HG02610 (cell line): ENCODE results near the gene ATF6B.

Experiments
- ATAC-seq: cut with Tn5 transposase; IDR thresholded peaks from one replicate; pipeline ENCODE4 v1.9.1; 2021; ENCODE audit warnings: mild to moderate bottlenecking, moderate library complexity; ENCODE audit not compliant: unreplicated experiment

ATF6B gene

DNA sequence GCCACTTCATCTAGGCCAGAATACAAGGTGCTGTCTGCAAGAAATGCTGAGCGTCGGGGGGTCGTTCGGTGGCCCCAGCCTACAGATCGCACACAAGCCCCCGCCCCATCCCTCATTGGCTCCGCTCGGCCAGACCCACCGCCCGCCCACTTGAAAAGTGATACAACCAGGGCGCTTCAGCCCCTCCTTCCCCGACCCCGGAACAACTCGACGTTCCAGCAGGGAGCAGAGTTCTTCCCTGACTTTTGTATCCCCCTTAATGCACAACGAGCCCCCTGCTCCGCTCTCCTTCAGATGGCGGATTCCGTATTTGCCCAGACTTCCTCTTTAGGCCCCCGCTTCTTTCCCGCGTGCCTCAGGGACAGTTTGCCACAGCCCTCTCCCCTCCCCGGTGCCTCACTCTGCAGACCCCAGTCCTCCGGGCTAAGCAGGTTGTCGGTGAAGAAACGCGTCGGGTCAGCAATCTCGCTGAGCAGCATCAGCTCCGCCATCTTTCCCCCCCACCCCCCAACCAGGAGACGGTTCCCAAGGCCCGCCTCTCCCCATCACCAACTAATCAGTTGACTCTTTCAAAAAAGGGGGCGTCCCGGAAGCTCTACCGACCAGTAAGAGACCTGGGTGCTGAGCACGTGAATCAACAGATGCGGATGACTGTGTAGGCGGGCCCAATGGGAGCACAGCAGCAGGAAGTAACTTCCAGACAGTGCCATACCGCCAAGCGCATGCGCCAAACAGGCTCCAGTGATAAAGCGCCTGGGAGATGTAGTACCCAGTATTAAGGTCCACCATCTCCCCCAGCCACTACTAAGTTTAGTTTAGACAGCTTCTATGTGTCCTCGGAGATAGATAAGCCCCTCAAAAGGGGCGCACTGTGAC lies at the start of gene ATF6B:
ATF6B (minus strand) TSS at position 530 of the 876 bp plus-strand sequence; CDS start at position 491, 39 bp downstream.
- ATAC-seq: peak; percentile 87

DNA sequence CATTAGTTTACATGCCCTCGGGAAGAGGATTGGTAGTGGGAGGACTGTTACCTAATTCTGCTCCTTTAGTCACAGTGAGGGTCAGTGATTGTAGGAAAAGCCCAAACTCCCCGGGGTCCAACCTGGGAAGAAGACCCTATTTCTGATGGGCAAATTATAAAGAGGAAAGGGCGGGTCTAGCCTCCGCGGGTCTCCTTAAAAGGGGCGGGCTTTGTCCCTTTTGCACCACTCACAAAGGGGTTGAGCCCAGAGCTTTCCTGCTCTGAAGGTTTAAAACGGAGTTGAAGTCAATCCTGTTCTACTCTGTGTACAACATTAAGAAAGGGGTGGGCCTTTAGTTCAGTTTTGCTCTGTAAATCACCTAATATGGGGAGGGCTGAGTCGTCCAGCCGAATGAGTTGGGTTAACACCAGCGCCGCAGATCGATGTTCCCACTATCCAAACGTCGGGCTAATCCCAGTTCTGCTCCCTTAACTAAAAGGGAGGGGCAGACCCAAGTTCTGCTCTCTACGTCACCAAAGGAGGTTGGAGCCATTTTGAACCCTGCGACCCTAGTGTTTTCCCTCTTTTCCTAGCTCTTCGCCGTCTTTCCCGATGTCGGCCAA lies 49.2 kb upstream of the ATF6B start:
- no peak for ATAC-seq

DNA sequence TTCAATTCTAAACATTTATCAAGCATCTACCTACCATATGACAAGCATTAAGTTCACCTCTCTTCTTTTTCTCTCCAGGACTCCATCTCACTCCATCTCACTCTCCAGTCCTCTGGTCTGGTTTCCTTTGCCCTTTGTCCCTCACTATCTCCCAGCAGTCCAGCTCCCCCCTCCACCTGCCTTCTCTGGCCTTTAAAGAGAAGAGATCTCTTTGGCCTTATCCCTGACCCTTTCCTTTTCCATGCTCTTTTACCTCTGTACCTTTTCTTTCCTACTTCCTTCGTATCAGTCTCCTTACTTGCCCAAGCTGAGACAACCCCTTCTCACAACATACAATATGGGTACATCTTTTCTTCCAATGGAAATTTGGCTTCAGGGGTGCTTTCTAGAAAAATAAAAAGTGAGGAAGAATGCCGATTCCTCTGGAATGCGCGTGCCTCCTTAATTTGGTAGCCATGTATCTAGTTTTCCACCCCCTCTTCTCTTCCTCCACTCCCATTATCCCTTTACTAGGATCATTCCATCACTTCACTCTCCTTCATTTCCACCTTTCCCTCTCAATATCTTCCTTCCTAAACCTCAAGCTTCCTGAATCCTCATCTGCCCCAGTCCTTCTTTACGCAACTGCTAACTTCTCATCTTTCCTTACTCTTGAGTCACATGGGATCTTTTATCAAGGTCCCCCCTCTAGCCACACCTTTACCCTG lies 48.6 kb upstream of the ATF6B start:
- no peak for ATAC-seq

DNA sequence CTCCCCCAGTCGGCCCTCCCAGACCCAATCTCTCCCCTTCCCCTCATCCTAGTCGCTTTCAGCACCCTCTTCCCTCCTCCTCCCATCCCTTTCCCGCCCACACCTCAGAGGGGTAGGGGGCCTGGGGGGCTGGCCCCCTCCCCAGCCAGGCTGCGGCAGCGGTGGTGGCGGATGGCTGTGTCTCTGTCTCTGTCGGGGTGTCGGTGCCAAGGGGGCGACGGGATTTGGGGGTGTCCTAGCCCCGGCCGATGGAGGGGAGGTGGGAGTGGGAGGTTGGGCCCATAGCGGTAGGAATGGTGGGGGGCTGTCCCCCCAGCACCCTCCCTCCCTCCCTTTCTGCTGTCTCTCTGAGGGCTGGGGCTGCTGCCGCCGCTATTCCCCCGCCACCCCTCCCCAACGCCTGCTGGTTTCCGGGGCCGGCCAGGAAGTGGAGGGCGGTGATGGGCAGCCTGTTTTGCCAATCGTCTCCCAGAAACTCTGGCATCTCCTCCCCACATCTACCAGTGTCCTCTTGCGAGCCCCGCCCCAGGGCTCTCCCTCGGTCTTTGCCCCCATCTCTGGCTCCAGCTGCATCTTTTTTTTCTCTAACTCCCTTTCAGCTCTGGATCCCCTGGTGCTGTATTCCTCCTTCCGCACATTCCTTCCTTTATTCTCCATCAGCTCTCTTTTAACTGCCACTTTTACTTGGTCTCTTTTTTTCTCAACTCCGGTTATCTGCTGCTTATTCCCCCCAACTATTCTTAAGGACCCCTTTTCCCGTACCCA lies 47.8 kb upstream of the ATF6B start, which contains the start of gene AGPAT1:
AGPAT1 (minus strand) TSS at position 374 of the 765 bp plus-strand sequence. CDS start 4,588 bp downstream, outside the sequence.
- ATAC-seq: peak; percentile 48

DNA sequence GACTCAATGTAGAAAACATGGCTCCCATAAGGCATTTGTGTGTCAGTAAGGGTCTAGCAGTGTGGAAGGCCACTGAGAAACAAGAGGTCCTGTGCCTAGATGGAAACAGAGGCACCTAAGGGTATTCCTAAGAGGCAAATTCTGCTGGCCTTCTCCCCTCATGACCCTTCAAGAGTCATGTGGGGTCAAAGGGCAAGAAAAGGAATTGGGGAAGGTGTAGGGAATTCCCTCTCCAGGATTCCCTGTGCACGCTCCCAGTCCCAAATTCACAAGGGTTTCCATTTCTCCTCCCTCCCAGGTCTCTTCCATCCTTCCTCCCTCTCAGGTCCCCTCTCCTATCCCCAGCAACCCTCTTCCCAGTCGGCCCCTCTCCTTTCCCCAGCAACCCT lies 47.3 kb upstream of the ATF6B start:
- ATAC-seq: no peak

DNA sequence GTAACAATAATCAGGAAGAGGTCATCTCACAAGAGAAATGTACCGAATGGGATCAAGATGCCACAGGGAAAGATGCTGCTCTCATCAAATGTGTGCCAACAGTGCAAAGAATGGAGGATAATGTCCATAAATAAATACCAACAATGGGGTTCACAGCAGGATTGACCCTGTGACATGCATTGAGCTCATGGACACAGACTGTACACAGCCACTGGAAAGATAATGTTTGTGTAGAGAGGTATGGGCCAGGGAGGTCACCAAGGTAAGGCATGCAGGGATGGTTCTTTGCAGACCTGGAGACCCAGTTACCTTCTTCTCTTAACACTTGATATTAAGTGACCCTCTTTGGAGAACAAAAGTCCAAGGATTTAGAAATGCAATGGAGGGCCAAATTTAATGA lies 46.4 kb upstream of the ATF6B start:
- ATAC-seq: no peak

DNA sequence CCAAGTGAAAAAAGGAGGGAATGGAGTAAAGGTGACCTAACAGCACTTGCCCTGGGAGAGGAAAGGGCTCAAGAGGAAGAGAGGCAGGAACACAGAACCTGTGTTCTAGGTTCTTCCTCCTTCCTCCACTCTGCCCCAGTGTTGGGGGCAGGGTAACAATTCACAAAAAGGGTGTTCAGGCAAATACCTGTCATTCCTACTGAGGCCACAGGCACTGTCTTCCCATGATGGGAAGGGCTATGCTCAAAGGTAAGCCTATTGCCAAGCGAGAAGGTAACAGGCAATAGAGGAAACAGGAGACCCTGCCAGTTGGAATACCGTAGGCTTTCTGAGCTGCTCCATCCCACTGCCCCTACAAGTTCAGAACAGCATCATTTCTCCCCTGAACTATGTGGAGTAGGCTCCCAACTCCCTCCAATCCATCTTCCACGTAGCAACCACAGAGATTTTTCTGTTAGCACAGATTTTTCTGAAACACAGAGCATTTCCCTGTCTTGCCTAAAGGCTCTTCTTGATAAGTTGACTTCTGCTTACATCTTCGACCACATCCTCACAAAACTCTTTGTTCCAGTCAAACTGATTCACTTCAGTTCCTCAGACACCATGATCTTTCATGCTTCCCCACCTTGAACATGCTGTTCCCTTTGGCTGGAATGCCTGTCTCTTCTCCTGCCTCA lies 45.1 kb upstream of the ATF6B start:
- ATAC-seq: no peak

DNA sequence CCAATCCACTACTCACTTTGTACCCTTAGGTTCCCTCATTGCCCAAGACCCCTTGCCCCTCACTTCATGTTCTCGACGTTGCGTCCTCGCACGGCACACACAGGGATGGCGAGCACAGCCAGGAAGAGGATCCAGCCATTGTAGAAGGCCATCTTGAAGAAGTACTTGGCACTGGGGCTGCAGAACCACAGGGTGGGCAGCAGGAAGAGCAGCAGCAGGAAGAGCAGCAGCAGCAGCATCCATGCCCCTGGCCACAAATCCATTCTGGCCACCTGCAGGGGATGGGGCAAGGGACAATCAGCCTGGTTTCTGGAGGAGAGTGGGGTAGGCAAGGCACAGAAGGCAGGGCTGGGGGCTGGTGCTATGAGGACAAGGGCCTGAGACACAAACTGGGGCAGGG lies 43.2 kb upstream of the ATF6B start:
- ATAC-seq: no peak

DNA sequence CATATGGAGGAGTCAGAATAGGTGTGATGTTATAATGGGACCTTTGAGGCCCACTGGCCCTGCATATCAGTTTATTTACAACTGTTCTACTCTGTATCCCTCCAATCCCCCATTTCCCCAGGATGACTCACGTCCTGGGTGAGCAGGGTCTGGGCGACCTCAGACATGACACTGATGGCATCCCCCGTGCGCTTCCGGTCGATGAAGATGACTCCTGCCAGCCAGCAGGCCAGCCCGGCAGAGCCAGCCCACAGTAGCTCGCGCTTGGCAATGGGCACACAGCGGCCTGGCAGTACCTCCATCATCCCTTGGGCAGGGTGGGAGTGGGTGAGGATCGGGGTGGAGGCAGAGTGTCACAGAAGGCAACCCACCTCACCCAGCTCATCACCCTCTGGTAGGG lies 42.2 kb upstream of the ATF6B start:
- ATAC-seq: no peak

DNA sequence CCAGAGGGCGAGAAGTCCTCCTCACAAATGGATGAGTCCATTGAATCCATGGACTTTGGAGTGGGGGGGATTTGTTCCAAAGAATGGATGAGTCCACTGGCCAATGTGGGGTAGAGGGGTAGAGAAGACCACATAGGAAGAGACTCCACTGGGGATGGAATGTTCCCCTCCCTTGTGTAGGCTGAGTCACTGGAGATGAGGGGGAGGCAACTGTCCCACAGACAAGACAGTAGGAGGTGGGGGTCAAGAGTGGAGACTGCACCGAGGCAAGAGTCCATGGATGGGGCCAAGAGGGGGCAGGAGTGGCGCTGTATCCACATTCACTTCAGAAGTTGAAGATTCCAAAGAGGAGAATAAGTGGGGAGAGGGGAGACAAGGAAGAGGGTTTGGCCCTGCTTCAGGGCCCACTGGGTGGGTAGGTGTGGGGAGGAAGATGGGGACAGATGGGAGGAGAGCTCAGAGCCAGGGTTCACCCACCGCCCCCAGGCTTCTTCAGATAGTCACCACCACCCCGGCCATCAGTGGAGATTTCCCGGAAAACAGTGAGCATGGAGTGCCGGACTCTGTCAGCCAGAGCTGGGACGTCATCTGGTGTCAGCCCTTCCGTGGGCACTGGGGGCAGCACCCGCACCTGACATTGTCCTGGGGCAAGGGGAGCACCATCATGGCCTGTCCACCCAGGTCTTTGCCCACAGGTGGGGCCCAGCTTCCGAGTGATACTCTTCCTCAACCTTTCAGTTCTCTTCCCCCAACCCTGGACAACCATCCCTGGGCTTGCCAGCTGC lies 41.0 kb upstream of the ATF6B start:
- ATAC-seq: no peak

DNA sequence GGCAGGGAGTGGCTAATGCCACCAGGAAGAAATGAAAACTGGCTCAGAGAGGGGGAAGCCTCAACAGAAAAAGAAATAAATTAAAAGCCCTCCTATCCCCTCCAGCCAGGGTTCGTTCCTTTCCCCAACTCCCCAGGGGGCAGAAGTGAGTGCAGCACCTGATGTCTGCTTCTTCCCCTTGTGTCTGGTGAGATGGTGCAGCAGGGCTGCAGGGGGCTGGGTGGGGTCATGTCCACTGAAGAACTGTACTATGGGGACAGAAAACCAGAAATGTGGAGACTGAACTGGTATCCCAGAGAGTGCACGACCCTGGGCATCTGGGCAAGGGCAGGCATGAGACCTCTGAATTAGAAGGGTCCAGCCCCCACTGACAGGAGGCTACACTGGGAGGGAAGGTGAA lies 40.3 kb upstream of the ATF6B start:
- ATAC-seq: no peak

DNA sequence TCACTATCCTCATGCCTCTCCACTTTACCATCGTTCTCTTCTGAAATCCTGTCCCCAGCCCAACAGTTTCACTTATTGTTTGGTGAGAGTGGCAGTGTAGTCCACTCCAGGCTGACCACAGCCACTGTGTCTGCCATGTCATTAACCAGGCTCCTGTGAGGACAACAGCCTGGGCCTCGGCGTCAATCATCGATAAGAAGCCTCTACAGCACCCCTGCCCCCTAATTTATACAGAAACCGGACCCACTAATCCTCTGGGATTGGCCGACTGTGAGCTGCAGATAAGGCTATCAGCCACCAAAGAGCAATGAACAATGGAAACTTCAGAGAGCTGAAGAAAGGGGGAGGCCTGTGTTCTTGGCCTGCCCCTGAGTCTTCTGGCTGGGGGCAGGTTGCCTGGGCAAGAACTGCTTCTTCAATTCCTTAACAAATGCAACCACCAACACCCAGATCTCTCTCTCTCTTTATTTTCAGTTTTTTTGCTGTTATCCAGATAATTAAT lies 39.8 kb upstream of the ATF6B start:
- no peak for ATAC-seq

DNA sequence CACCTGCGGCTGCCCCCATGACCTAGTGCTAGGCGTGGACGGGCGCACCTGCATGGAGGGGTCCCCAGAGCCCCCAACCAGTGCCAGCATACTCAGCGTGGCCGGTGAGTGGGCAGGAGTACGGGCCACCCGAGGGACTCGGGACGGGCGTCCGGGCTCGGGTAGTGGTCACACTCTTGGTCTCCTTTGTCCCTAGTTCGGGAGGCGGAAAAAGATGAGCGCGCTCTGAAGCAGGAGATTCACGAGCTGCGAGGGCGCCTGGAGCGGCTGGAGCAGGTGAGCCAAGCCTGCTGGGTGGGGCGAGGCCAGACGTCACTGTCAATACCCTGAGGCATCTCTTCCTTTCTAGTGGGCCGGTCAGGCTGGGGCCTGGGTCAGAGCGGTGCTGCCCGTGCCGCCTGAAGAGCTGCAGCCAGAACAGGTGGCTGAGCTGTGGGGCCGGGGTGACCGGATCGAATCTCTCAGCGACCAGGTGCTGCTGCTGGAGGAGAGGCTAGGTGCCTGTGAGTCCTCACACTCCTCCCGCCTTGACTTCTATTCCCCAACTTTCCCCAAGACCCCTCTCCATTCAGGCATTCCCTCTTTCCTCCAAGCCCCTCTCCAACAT lies 39.2 kb upstream of the ATF6B start:
- ATAC-seq: no peak

DNA sequence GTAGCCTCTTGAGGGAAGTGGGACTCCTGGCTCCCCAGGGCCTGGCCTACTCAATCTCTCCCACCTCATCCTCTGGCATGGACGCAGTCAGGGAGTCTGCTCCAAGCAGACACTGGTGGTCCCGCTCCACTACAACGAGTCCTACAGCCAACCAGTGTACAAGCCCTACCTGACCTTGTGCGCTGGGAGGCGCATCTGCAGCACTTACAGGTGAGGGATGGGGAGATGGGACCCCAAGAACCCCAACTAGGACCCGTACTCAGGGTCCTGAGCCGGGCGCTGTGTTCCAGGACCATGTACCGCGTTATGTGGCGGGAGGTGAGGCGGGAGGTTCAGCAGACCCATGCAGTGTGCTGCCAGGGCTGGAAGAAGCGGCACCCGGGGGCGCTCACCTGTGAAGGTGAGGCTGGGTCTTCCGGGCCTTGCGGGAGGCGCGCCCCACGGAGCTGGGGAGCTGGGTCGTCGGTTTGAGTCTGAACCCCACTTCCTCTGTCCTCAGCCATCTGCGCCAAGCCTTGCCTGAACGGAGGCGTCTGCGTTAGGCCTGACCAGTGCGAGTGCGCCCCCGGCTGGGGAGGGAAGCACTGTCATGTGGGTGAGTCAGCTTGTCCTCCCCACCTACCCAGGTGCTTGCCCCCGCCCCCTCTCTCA lies 38.5 kb upstream of the ATF6B start:
- ATAC-seq: no peak

DNA sequence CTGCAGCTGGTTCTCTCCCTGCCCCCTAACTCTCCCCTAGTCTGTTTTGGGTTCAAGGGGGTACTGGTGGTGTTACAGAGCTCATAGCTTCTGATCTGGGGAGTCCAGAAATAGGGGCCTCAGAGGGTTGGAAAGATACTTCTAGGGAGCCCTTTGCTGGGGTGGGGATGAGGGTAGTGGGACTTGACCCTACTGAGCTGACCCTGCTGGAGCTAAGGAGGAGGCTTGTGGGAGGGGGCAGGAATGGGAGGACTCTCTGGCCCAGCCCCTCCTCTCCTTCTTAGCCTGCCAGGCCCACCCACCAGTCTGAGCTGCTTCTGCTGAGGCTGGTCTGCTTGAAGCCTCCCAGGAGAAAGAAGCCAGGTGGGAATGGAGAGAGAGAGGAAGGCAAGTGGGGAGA lies 36.2 kb upstream of the ATF6B start, which contains the start of gene EGFL8:
EGFL8 (plus strand) TSS at position 301 of the 400 bp plus-strand sequence. CDS start 1,571 bp downstream, outside the sequence.
- ATAC-seq: no peak

DNA sequence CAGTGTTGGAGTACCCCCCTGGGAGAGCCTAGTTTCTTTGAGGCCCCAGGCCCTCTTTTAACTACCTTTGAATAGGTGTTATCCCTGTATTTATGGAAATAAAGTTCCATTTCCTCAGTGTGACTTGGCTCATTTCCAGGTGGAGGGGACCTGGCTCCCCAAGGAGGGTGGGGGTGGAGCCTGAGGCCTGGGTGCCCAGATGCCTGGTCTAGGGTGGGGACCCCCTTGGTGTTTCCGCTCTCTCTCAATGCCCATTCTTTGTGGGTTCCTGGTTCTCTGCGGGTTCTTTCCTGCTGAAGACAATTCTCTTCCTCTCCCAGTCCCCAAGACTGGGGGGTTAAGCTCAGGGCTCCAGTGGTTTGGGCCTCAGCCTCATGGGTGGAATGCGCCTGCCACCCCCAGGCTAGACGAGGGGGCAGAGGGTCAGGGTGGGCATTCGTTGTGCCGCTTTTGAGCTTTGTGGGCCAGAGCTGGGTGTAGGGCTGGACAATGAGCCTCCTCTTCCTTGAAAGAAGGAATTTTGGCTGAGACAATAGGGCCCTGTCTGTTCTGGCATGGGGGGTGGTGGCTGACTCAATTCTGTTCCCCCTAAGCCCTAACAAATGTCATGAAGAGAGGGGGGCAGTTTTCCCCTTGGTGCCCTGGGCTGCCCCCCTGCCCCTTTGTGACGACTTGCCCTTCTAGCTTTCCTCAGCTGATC lies 35.7 kb upstream of the ATF6B start:
- no peak for ATAC-seq

DNA sequence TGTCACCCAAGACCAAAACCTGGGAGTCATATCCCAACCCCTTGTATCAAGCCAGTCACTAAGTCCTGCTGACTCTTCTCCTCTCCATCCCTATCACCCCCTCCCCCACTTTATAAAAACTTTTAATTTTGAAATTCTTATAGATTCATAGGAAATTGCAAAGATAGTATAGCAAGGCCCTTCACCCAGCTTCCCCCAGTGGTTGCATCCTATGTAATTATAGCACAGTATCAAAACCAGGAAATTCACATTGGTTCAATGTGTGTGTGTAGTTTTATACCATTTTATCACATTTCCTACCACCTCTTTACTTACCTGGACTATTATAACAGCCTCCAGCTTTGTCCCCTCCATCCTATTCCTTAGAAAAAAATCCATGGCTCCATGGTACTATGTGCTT lies 30.0 kb upstream of the ATF6B start:
- no peak for ATAC-seq

DNA sequence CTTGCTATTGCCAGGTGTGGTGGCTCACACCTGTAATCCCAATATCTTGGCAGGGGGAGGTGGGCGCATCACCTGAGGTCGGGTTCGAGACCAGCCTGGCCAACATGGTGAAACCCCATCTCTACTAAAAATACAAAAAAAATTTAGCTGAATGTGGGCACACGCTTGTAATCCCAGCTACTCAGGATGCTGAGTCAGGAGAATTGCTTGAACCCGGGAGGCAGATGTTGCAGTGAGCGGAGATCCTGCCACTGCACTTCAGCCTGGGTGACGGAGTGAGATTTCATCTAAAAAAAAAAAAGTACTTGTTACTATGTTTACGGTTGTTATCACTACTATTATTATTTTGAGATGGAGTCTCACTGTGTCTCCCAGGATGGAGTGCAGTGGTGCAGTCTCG lies 28.8 kb upstream of the ATF6B start:
- no peak for ATAC-seq
